Gastroesophageal sphincter (tissue), 4 donors: ENCODE data around the gene COX10. TPM values are rescaled to one million over a fixed set of nuclear protein-coding genes. Genes with fewer than 3 reads are reported as not detected.

ENCODE experiments used
- ATAC-seq: fragments of 150-250 bp; one replicate; pipeline ENCODE4 v1.9.1; 2016; ENCODE audit warnings: mild to moderate bottlenecking, moderate library complexity
- H3K27ac ChIP-seq, 4 donors: fragments of 200-600 bp; sonication (generic) in 3 of 4; 1 replicate in 3 of 4; 2 replicates in 1 of 4; pipeline ENCODE4 v1.5.1; 2016 to 2019
- H3K27me3 ChIP-seq: fragments of 200-600 bp; sonication (generic); one replicate; pipeline ENCODE4 v1.5.1; 2019
- H3K36me3 ChIP-seq, 2 donors: fragments of 200-600 bp; sonication (generic); one replicate each; pipeline ENCODE4 v1.5.1; 2019; ENCODE audit warnings: control low read depth in 1 of 2
- H3K4me1 ChIP-seq, 3 donors: fragments of 200-600 bp; sonication (generic); 1 replicate in 2 of 3; 2 replicates in 1 of 3; pipeline ENCODE4 v1.5.1; 2016 to 2019; ENCODE audit warnings: control low read depth in 2 of 3
- H3K4me3 ChIP-seq, 2 donors: fragments of 200-600 bp; sonication (generic); one replicate each; pipeline ENCODE4 v1.5.1; 2019; ENCODE audit warnings: mild to moderate bottlenecking in 1 of 2, moderate library complexity in 1 of 2
- H3K9me3 ChIP-seq, 3 donors: fragments of 200-600 bp; sonication (generic); one replicate each; pipeline ENCODE4 v1.5.1; 2017 to 2019; ENCODE audit warnings: control low read depth in 2 of 3
- CTCF ChIP-seq, 4 experiments: fragments of 200-600 bp in 2 of 4; fragments of 450-650 bp in 2 of 4; sonication (generic) in 1 of 4; IDR thresholded peaks; one replicate each; pipeline ENCODE4 v1.5.1; 2017 to 2019; ENCODE audit warnings: antibody characterized with exemption in 4 of 4, mild to moderate bottlenecking in 2 of 4, moderate library complexity in 2 of 4
- EP300 ChIP-seq: sonication (generic); formaldehyde crosslinking; IDR thresholded peaks from one replicate; pipeline ENCODE4 v1.6.1; 2017; ENCODE audit warnings: antibody characterized with exemption, mild to moderate bottlenecking
- POLR2A ChIP-seq, 2 donors: fragments of 450-650 bp; IDR thresholded peaks; one replicate each; pipeline ENCODE4 v1.6.1; 2017; ENCODE audit warnings: antibody characterized with exemption in 2 of 2, mild to moderate bottlenecking in 2 of 2, moderate library complexity in 1 of 2
- POLR2AphosphoS5 ChIP-seq: sonication (generic); formaldehyde crosslinking; IDR thresholded peaks from one replicate; pipeline ENCODE4 v1.6.1; 2017; ENCODE audit warnings: antibody characterized with exemption
- WGBS, 2 donors: methylation state at CpG; one replicate each; pipeline ENCODE4 v1.1.5; 2018; ENCODE audit warnings: low coverage in 1 of 2; 5-methylcytosine and 5-hydroxymethylcytosine counted together
- total RNA-seq, 4 donors: library from RNA; depleted of rRNA; stranded (reverse); fragments of >200 nt; gene quantifications; one replicate each; pipeline ENCODE4 v1.1.0, GENCODE V29; 2016

The COX10 gene
- total RNA-seq, 4 donors from 2014 or later, result 20.3 to 30.0 (median 26.5) TPM

- TF ChIP-seq EP300, result no peak
- no peak for TF ChIP-seq POLR2AphosphoS5
- no peak for TF ChIP-seq CTCF (IDR thresholded peaks at IDR 0.05)
- no peak for TF ChIP-seq POLR2A (IDR thresholded peaks at IDR 0.05)
- H3K4me1 ChIP-seq, result peaks cover 0 to 13% (median 0%) of the 10 kb centered on the region in 3 donors
- H3K27ac ChIP-seq, result no peak overlapping the region
- no peaks in the 10 kb centered on the region for H3K9me3 ChIP-seq
- H3K27me3 ChIP-seq, result no peaks in the 10 kb centered on the region
- no peak for ATAC-seq
- 56 to 65% methylated on average over 5 of the region's 5 CpGs for WGBS, 2 donors
- no peaks in the 10 kb centered on the region for H3K36me3 ChIP-seq
- no peak overlapping the region for H3K4me3 ChIP-seq
Measured at GRCh38 chr17:14123619-14124278, 54.4 kb downstream of the COX10 start.

- peaks cover 0 to 13% (median 0%) of the 10 kb centered on the region in 3 donors for H3K4me1 ChIP-seq
- no peak overlapping the region for H3K4me3 ChIP-seq
- H3K36me3 ChIP-seq, result no peaks in the 10 kb centered on the region
- no peaks in the 10 kb centered on the region for H3K9me3 ChIP-seq
- no peak for TF ChIP-seq CTCF (IDR thresholded peaks at IDR 0.05)
- no peak for TF ChIP-seq POLR2A (IDR thresholded peaks at IDR 0.05)
- TF ChIP-seq POLR2AphosphoS5, result no peak
- TF ChIP-seq EP300, result no peak
- H3K27ac ChIP-seq, result no peak overlapping the region
- WGBS, 2 donors, result 74 to 81% methylated on average over 4 of the region's 4 CpGs
- no peak for ATAC-seq
- no peaks in the 10 kb centered on the region for H3K27me3 ChIP-seq
Measured at GRCh38 chr17:14124854-14125253, 55.5 kb downstream of the COX10 start.

- Histone ChIP-seq H3K36me3 (no peaks in the 10 kb centered on the region), H3K27ac (no peak overlapping the region), H3K9me3 (no peaks in the 10 kb centered on the region), H3K4me1 (peaks cover 0 to 13% (median 0%) of the 10 kb centered on the region in 3 donors), H3K27me3 (no peaks in the 10 kb centered on the region), H3K4me3 (no peak overlapping the region)
- no peak for ATAC-seq
- 63 to 81% methylated on average over 4 to 6 of the region's 6 CpGs for WGBS, 2 donors
- TF ChIP-seq POLR2AphosphoS5 (no peak), POLR2A (IDR thresholded peaks at IDR 0.05) (no peak), EP300 (no peak), CTCF (IDR thresholded peaks at IDR 0.05) (no peak)
Measured at GRCh38 chr17:14125518-14126137, 56.3 kb downstream of the COX10 start.

GRCh38 chr17:14133104-14133503 lies 63.8 kb downstream of the COX10 start:
- no peak for ATAC-seq
- Histone ChIP-seq H3K4me3 (no peak overlapping the region), H3K27me3 (no peaks in the 10 kb centered on the region)

More at GRCh38 chr17:14133104-14133503, 63.8 kb downstream of the COX10 start:
- Histone ChIP-seq H3K36me3 (no peaks in the 10 kb centered on the region), H3K9me3 (no peaks in the 10 kb centered on the region), H3K4me1 (no peaks in the 10 kb centered on the region), H3K27ac (no peak overlapping the region)
- TF ChIP-seq EP300 (no peak), POLR2A (IDR thresholded peaks at IDR 0.05) (no peak), CTCF (IDR thresholded peaks at IDR 0.05) (no peak), POLR2AphosphoS5 (no peak)
